OCI-LY3 (cell line): ENCODE data around the gene ERAL1.
"Not testable (repeated sequence)": the region's sequence is repeated elsewhere in the genome, so short reads cannot be mapped to it uniquely, and the experiment has no call there.

Experiments used
- H2AFZ ChIP-seq: fragments of 200-600, 300-600 bp; shearing (Covaris generic); 2 replicates; pipeline ENCODE4 v1.6.0; 2014; ENCODE audit warnings: antibody characterized with exemption, low read depth, low read length
- H3K27ac ChIP-seq: fragments of 200-600, 300-600 bp; sonication (generic); 2 replicates; pipeline ENCODE4 v1.5.1; 2014; ENCODE audit warnings: mild to moderate bottlenecking, low read length, moderate library complexity, mixed read lengths
- H3K27me3 ChIP-seq: fragments of 200-600, 300-600 bp; sonication (generic); 2 replicates; pipeline ENCODE4 v1.6.1; 2014; ENCODE audit warnings: low read depth, low read length, mixed read lengths
- H3K36me3 ChIP-seq: fragments of 200-600, 300-600 bp; sonication (generic); replicated peaks from 2 replicates; pipeline ENCODE3; 2014; ENCODE audit warnings: low read depth, low read length, mixed read lengths
- H3K4me1 ChIP-seq: fragments of 300-600, 200-600 bp; sonication (generic); 2 replicates; pipeline ENCODE4 v1.6.1; 2014; ENCODE audit warnings: low read length, mixed read lengths
- H3K4me2 ChIP-seq: fragments of 200-600, 300-600 bp; sonication (generic); 2 replicates; pipeline ENCODE4 v1.6.1; 2014; ENCODE audit warnings: low read length, mixed read lengths
- H3K4me3 ChIP-seq: fragments of 300-600, 200-600 bp; sonication (generic); 2 replicates; pipeline ENCODE4 v1.5.1; 2014; ENCODE audit warnings: antibody characterized with exemption, mild to moderate bottlenecking, low read length, moderate library complexity
- H3K79me2 ChIP-seq: fragments of 300-600, 200-600 bp; shearing (Covaris generic); 2 replicates; pipeline ENCODE4 v1.6.1; 2014; ENCODE audit warnings: mild to moderate bottlenecking, low read length, mixed read lengths
- H3K9ac ChIP-seq: fragments of 300-600, 200-600 bp; shearing (Covaris generic); 2 replicates; pipeline ENCODE4 v1.6.0; 2014; ENCODE audit warnings: mild to moderate bottlenecking, low read length, moderate library complexity
- H3K9me3 ChIP-seq: fragments of 200-600, 300-600 bp; shearing (Covaris generic); 2 replicates; pipeline ENCODE4 v1.6.1; 2014; ENCODE audit warnings: low read length, mixed read lengths; ENCODE audit not compliant: insufficient read depth
- H4K20me1 ChIP-seq: fragments of 200-600, 300-600 bp; sonication (generic); 2 replicates; pipeline ENCODE4 v1.6.1; 2016; ENCODE audit warnings: low read length, mixed read lengths; ENCODE audit not compliant: insufficient read depth
- EZH2phosphoT487 ChIP-seq: fragments of 200-600 bp; shearing (Covaris generic); IDR thresholded peaks from 2 replicates; pipeline ENCODE4 v1.6.1; 2018; ENCODE audit warnings: antibody characterized with exemption, mixed run types, low read depth
- TF ChIP-seq, protein P1 (sequence below): fragments of 200-600, 300-600 bp; sonication (generic); IDR thresholded peaks from 2 replicates; pipeline ENCODE4 v1.5.1; 2014; ENCODE audit warnings: antibody characterized with exemption, low read length, low read depth

The ERAL1 gene

DNA sequence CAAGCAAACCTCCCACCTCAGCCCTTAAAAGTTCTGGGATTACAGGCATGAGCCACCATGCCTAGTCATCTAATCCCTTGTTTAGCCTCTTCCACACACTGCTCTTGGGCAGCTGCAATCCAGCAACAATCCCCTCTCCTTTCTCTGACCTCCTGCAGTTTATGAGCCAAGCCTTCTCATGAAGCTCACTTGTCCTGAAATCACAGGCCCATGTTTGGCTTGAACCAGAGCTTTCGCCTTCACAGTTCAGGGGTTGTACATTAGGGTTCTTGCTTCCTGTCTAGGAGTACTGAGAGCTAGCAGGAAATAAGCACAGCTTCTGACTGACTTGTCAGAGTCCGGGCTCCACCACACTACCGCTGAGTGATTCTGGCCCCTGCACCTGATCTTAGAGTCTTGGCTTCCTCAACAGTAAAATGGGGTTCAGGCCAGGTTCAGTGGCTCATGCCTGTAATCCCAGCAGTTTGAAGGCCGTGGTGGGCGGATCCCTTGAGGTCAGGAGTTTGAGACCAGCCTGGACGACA lies 16.3 kb downstream of the ERAL1 start:
- Histone ChIP-seq H2AFZ (peak overlapping the region; percentile 77), H4K20me1 (no peaks in the 10 kb centered on the region), H3K27ac (peak overlapping the region; percentile 65), H3K4me1 (peaks cover 36% of the 10 kb centered on the region), H3K4me3 (0 out of 2 replicates have a peak overlapping the region, but pooled peaks have one; percentile 0), H3K79me2 (no peaks in the 10 kb centered on the region), H3K4me2 (peak overlapping the region; percentile 34), H3K9ac (peak overlapping the region; percentile 48; the same call in 1 of the 2 replicates), H3K9me3 (no peaks in the 10 kb centered on the region), H3K27me3 (no peaks in the 10 kb centered on the region), H3K36me3 (no peaks in the 10 kb centered on the region)
- TF ChIP-seq EZH2phosphoT487, result no peak
- TF ChIP-seq, protein P1, sequence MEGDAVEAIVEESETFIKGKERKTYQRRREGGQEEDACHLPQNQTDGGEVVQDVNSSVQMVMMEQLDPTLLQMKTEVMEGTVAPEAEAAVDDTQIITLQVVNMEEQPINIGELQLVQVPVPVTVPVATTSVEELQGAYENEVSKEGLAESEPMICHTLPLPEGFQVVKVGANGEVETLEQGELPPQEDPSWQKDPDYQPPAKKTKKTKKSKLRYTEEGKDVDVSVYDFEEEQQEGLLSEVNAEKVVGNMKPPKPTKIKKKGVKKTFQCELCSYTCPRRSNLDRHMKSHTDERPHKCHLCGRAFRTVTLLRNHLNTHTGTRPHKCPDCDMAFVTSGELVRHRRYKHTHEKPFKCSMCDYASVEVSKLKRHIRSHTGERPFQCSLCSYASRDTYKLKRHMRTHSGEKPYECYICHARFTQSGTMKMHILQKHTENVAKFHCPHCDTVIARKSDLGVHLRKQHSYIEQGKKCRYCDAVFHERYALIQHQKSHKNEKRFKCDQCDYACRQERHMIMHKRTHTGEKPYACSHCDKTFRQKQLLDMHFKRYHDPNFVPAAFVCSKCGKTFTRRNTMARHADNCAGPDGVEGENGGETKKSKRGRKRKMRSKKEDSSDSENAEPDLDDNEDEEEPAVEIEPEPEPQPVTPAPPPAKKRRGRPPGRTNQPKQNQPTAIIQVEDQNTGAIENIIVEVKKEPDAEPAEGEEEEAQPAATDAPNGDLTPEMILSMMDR, result no peak

- H4K20me1 ChIP-seq, result no peaks in the 10 kb centered on the region
- H3K79me2 ChIP-seq, result no peaks in the 10 kb centered on the region
- no peak overlapping the region for H3K4me3 ChIP-seq
- H3K9ac ChIP-seq, result no peak overlapping the region
- H3K4me2 ChIP-seq, result no peak overlapping the region
- peaks cover 27% of the 10 kb centered on the region for H3K4me1 ChIP-seq
- H3K36me3 ChIP-seq, result peaks cover 4% of the 10 kb centered on the region
- H3K27ac ChIP-seq, result no peak overlapping the region
- no peaks in the 10 kb centered on the region for H3K9me3 ChIP-seq
- TF ChIP-seq, protein P1, result no peak
- no peak for TF ChIP-seq EZH2phosphoT487
- no peaks in the 10 kb centered on the region for H3K27me3 ChIP-seq
- H2AFZ ChIP-seq, result no peak overlapping the region
Measured at GRCh38 chr17:28873839-28874238, 19.0 kb downstream of the ERAL1 start.

DNA sequence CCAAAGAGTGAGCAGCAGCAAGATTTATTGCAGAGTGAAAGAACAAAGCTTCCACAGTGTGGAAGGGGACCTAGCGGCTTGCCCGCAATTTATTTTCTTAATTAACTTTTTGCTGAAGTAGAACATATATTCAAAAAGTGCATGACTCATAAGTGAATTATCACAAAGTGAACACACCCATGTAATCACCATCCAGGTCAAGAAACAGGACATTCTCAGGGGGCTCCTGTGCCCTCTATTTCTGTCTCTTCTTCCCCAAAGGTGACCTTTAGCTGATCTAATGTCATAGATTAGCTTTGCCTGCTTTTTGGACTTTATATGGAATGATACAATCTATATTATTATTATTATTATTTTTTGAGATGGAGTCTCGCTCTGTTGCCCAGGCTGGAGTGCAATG lies 19.9 kb downstream of the ERAL1 start:
- H2AFZ ChIP-seq, result no peak overlapping the region
- H3K27me3 ChIP-seq, result no peaks in the 10 kb centered on the region
- no peaks in the 10 kb centered on the region for H4K20me1 ChIP-seq
- H3K4me3 ChIP-seq, result no peak overlapping the region
- H3K4me1 ChIP-seq, result peaks cover 27% of the 10 kb centered on the region
- H3K9ac ChIP-seq, result no peak overlapping the region
- no peak overlapping the region for H3K27ac ChIP-seq
- H3K79me2 ChIP-seq, result no peaks in the 10 kb centered on the region
- TF ChIP-seq, protein P1, result no peak
- no peak for TF ChIP-seq EZH2phosphoT487
- no peaks in the 10 kb centered on the region for H3K9me3 ChIP-seq
- H3K4me2 ChIP-seq, result no peak overlapping the region
- peaks cover 6% of the 10 kb centered on the region for H3K36me3 ChIP-seq

DNA sequence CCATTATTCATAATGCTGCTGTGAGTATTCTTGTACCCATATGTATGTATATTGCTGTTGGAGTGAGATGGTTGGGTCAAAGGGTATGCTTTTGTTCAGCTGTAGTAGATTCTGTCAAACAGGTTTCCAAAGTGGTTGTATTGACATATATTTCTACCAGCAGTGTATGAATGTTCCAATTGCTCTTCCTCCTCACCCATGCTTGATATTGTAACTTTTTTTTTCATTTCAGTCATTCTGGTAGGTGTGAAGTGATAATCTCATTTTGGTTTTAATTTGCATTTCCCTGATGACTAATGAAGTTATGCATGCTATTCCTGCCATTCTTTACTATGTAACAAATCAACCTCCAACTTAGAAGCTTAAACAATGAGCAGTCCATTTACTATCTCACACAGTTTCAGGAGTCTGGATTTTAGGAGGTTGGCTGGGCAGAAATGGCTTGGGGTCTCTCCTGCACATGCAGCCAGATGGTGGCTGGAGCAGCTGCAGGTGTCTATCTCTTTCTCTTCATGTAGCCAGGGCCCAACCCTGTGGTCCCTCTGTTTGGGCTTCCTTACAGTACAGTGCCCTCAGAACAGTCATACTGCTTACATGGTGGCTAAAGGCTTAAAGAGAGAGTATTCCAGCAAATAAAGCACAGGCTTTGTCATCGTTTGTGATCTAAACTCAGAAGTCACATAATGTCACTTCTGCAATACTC lies 21.2 kb downstream of the ERAL1 start:
- Histone ChIP-seq H3K36me3 (peaks cover 14% of the 10 kb centered on the region), H3K4me1 (peaks cover 23% of the 10 kb centered on the region), H3K9me3 (no peaks in the 10 kb centered on the region), H3K4me2 (no peak overlapping the region), H3K9ac (no peak overlapping the region), H3K27ac (no peak overlapping the region), H4K20me1 (no peaks in the 10 kb centered on the region), H2AFZ (no peak overlapping the region), H3K4me3 (no peak overlapping the region), H3K79me2 (no peaks in the 10 kb centered on the region), H3K27me3 (no peaks in the 10 kb centered on the region)
- TF ChIP-seq, protein P1, result no peak
- no peak for TF ChIP-seq EZH2phosphoT487

DNA sequence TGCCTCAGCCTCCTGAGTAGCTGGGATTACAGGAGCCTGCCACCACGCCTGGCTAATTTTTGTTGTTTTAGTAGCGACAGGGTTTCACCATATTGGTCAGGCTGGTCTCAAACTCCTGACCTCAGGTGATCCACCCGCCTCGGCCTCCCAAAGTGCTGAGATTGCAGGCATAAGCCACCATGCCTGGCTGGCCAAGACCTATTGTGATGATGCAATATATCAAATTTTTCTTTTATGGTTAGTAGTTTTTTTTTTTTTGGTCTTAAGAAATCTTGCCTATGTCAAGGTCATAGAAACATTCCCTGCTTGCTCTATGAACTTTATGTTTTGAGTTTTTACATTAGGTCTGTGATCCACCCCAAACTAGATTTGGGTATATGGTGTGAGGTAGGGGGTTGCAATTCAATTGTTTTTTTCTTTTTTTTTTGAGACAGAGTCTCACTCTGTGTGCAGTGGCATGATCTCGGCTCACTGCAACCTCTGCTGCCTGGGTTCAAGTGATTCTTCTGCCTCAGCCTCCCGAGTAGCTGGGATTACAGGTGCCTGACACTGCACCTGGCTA lies 22.4 kb downstream of the ERAL1 start:
- Histone ChIP-seq H3K36me3 (peaks cover 22% of the 10 kb centered on the region), H3K4me1 (peaks cover 11% of the 10 kb centered on the region)
- H3K4me2 ChIP-seq, H2AFZ ChIP-seq, H3K27me3 ChIP-seq, H3K27ac ChIP-seq, H3K79me2 ChIP-seq, H3K4me3 ChIP-seq, H3K9me3 ChIP-seq, H4K20me1 ChIP-seq, H3K9ac ChIP-seq: not testable (repeated sequence)
